Measurements from ENCODE around the gene MTX1.

GRCh38 chr1:155245163-155245524 is 36.6 kb downstream of the MTX1 start:
- TF ChIP-seq POLR2A (IDR thresholded peaks at IDR 0.05) (no peak), CTCF (IDR thresholded peaks at IDR 0.05) (no peak)

Data from ovary (tissue), 3 donors.